HG03354 (cell line): ENCODE measurements around the gene RBAK.
"Not testable (repeated sequence)": the region's sequence is repeated elsewhere in the genome, so short reads cannot be mapped to it uniquely, and the experiment has no call there.

Experiments used
- ATAC-seq: cut with Tn5 transposase; IDR thresholded peaks from one replicate; pipeline ENCODE4 v1.9.1; 2021; ENCODE audit warnings: mild to moderate bottlenecking; ENCODE audit not compliant: unreplicated experiment, poor library complexity, severe bottlenecking

Gene RBAK

GRCh38 chr7:5045558-5046396, at the start of gene RBAK:
TSS of gene RBAK (plus strand) at chr7:5045860. CDS start at chr7:5048077, 2,217 bp downstream.
- ATAC-seq, result peak; percentile 100

DNA sequence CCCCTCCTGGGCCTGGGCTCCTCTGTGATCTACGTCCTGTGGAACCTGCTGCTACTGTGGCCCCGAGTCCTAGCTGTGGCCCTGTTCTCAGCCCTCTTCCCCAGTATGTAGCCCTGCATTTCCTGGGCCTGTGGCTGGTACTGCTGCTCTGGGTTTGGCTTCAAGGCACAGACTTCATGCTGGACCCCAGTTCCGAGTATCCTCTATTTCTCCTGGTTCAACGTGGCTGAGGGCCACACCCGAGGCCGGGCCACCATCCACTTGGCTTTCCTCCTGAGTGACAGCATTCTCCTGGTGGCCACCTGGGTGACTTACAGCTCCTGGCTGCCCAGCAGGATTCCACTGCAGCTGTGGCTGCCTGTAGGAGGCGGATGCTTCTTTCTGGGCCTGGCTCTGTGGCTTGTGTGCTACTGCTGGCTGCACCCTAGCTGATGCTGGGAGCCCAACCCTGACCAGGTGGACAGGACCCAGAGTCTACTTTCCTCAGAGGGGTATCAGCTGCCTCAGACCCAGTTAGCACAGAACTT, 48.9 kb upstream of the RBAK start:
- ATAC-seq, result no peak

GRCh38 chr7:4998244-4998643, 47.4 kb upstream of the RBAK start:
- ATAC-seq, result no peak

DNA sequence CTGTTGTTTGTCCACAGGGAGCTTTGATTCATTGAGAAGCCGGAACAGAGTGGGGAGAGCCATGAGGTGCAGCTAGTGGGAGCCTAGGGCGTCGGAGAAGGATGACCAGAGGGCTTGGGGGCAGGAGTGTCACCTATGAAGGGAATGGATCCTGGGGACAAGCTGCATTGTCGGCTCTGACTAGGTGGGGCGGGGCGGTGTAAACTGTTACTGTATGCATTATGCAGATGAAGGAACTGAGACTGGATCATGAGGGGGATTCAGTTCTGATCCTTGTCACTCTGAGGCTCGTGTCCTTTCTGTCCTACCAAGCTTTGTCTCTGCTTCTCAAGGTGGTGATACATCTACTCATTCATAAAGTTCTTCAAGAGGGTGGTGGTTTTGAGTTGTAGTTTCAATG, 46.8 kb upstream of the RBAK start:
- no peak for ATAC-seq

- no peak for ATAC-seq
Measured at GRCh38 chr7:4999369-4999950, 46.2 kb upstream of the RBAK start.

GRCh38 chr7:5001003-5001402, 44.7 kb upstream of the RBAK start:
- ATAC-seq, result no peak

- no peak for ATAC-seq
Measured at GRCh38 chr7:5001911-5002310, 43.7 kb upstream of the RBAK start.

- ATAC-seq, result no peak
Measured at GRCh38 chr7:5005066-5005465, 40.6 kb upstream of the RBAK start.

DNA sequence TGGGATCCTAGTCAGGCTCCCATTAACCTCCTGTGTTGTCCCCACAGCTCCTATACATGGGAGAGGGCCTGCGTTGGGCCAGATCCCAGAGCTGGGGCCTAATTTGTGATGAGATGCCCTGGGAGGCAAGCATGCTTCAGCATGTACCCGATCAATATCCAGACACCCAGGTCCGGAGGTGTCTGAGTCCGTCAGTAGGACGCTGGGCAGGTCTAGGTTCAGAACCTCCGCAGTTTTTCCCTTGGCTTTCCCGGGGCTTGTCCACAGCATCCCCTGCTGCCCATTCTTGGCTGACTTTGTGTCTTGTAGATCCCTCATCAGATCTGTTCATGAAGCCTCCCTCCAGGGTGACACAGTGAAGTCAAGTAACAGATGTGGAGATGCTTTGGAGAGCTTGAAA, 32.7 kb upstream of the RBAK start:
- ATAC-seq, result no peak

DNA sequence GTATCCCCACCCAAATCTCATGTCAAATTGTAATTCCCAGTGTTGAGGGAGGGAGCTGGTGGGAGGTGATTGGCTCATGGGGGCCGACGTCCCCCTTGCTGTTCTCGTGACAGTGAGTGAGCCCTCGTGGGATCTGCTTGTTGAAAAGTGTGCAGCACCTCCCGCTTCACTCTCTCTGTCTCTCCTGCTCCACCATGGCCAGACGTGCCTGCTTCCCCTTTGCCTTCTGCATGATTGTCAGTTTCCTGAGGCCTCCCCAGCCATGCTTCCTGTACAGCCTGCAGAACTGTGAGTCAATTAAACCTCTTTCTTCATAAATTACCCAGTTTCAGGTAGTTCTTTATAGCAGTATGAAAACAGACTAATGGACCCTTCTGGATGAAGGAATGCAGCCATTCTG, 29.7 kb upstream of the RBAK start:
- not testable (repeated sequence) for ATAC-seq

DNA sequence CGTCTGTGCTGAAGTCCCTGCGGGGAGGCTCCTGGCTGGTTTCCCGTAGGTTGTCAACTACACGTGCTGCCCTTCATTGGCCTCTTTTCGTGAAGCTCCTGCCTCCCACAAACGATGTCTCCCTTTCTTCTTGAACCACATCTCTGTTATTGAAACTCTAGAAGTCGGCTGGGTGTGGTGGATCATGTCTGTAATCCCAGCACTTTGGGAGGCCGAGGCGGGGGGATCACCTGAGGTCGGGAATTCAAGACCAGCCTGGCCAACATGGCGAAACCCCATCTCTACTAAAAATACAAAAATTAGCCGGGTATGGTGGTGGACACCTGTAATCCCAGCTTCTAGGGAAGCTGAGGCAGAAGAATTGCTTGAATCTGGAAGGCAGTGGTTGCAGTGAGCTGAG, 28.0 kb upstream of the RBAK start:
- not testable (repeated sequence) for ATAC-seq

- ATAC-seq, result no peak
Measured at GRCh38 chr7:5020098-5020497, 25.6 kb upstream of the RBAK start.

- not testable (repeated sequence) for ATAC-seq
Measured at GRCh38 chr7:5020976-5021550, 24.6 kb upstream of the RBAK start.

- not testable (repeated sequence) for ATAC-seq
Measured at GRCh38 chr7:5023626-5024025, 22.0 kb upstream of the RBAK start.

DNA sequence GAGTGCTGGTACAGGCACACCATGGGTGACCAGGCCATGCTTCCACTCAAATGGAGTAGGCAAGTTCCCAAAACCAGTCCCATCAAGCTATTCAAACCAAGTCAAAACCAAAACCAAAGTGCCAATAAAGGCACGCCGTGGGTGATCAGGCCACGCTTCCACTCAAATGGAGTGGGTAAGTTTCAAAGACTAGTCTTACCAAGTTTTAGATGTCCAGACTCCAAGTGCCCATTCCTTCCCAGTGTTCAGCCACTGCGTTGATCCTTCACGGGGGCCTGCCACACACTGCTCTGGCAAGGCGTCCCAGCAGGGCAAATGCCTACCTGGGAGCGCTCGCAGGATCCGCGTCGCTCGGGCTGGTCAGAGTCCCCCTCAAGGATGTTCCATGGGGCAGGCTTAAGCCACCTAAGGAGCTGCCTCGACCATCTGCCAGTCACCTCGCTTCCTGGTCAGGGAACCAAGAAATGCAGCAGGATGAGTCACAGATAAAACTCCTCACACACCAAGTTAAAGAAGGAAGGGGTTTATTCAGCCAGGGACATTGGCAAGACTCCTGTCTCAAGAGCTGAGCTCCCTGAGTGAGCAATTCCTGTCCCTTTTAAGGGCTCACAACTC, 17.8 kb upstream of the RBAK start:
- not testable (repeated sequence) for ATAC-seq

- ATAC-seq, result not testable (repeated sequence)
Measured at GRCh38 chr7:5033186-5033585, 12.5 kb upstream of the RBAK start.

DNA sequence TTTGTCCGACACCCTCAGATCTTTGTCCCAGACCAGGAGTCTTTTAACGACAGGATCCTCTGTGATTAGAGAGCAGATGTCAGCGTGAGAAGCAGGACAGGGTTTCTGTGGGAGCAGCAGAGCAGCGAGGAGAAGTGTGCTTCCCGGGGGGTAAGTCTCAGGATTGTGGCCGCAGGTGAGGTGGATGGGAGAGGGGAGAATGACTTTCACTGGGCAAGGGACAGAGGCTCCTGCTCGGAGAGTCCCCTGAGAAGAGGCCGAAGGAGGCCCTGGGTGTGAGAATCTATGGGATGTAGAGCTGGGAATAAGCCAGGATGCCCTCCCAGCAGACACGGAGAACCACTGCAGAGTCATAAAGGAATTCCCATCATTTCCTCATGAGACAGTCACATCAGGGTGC, 10.4 kb upstream of the RBAK start:
- ATAC-seq, result no peak

- ATAC-seq, result no peak
Measured at GRCh38 chr7:5036446-5036845, 9.2 kb upstream of the RBAK start.

DNA sequence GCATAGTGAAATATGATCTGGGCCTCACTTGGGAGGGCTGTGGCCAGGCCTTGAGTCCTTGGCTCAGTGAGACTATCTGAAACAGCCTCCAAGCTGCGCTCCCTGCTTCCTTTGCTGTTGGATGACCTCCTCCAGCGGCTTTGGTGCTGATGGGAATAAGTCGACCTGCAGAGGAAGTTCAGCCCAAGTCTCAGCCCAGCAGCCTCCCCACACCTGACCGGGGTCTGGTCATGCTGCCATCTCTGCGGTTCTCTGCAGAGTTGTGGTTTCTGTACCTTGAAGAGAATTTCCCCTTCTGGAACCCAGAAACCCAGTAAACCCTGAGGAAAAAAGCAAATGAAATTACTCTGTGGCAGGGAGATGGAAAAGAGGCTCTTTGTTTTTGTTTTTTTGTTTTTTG, 4.6 kb upstream of the RBAK start:
- ATAC-seq, result no peak

DNA sequence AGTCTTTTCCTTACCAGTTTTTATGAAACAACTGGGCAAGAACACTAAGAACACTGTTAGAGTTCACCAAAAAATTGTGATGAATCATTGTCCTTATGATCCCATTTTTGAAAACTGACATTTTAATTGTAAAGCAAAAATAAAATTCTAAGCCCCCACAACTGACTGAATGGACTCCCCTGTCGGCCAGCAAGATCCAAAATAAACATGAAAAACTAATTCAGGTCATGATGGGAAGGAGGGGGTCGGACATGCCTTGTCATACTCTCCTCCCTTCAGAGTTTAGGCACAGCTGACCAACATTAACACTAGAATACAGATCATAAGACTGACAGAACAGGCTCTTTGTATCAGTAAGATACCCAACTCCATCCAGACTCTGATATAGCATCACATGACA, 2.0 kb upstream of the RBAK start:
- no peak for ATAC-seq

GRCh38 chr7:5046397-5046732, 705 bp downstream of the RBAK start:
- ATAC-seq, result not testable (repeated sequence)
